ENCODE data around the gene DAAM1. TPM values are rescaled to one million over a fixed set of nuclear protein-coding genes. Genes with fewer than 3 reads are reported as not detected.

Gene DAAM1
- total RNA-seq, 1 experiment from 2014 or later: 0.27 TPM

DNA sequence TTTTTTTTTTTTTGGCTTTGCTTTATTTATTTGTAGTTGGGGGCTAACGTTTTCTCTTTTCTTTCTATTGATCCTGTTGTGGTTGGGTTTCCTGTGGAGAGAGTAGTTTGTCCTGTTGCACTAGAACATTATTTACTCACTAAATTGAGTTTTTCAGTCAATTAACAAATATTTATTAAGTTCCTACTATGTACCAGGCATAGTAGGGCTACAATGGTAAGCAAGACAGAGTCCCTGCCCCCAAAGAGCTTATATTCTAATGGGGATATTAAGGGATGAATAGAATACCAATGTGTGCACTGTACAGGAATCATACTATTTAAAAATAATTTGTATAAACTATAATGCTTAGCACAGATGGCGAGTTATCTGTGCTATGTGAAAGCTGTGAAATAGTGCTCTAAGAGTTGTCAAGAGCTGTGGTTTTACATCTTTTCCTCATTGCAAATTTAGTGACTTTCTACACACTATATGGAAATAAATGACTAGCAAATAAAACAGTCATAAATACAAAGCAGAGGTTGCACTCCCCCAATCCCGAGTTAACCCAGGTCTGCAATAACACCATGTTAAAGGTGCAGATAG lies 181.8 kb downstream of the DAAM1 start:
- in situ Hi-C loops (cut with HindIII; ENCODE audit: low sequenced_read_pairs): no loop called here
- DNase-seq (ENCODE audit: low spot score): no peak

DNA sequence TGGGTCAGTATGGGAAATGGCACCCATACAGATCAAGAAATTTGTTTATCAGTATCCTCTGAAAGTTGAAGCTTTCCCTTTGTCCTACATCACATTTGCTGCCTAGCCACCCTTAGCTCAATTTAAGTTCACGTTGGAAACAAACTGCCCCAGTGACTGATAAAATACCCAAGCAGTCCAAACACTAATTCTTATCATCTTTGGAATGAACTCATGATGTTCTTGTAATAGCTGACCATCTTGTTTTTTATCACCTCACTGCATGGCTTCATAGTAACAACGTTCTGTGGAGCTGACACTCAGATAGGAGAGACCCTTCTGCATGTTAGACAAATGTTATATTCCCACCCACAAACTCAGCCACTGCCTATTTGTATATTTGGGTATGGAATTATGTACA lies 183.3 kb downstream of the DAAM1 start:
- in situ Hi-C loops (cut with HindIII; ENCODE audit: low sequenced_read_pairs): no loop called here
- DNase-seq (ENCODE audit: low spot score): no peak

DNA sequence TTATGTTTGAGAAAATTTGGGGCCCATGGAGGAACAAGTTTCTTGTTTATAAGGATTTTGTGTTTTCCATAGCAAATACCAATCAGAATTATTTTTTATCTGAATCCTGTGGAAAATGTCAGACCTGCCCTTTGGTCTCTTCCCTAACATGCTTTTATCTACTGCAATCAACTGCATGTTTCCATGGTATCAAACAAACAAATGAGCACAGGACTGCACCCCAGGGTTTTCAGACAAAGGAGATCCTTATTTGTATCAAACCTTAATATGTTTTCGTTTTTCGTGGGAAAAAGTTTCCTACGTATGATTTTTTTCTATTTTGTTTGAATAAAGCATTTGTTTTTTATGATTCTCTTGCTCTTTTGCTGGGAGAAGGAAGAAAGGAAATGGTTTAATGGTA lies 185.6 kb downstream of the DAAM1 start:
- in situ Hi-C loops (cut with HindIII; ENCODE audit: low sequenced_read_pairs): no loop called here
- no peak for DNase-seq (ENCODE audit: low spot score)

DNA sequence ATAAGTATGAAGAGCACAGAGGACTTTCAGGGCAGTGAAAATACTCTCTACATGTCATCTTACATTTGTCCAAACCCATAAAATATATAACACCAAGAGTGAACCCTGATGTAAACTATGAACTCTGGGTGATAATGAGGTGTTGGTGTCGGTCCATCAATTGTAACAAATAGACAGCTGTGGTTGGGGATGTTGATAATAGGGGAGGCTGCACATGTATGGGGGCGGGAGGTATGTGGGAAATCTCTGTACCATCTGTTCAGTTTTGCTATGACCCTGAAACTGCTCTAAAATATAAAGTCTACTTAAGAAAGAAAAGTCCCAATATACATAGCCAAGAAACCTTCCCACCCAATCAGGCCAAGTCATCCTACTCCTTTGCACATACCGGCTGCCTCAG lies 188.2 kb downstream of the DAAM1 start:
- in situ Hi-C loops (cut with HindIII; ENCODE audit: low sequenced_read_pairs): no loop called here

DNA sequence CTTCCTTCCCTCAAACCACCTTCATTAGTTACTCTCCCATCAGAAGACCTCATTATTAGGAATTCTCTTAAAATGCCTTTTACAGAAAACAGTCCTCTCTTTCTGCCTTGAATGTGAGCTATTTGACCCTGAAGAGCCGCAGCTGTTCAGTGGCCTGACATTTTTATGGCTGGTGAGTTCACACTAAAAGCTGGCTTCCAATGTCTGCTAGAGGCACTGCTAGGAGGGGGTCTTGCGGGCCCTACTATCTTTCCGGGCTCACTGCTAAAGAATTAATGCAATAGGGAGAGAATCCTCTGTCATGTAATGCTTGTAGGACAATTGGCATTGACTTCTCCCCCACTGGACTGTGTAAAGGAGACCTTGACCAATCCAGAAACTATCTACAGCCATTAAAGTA lies 189.0 kb downstream of the DAAM1 start:
- in situ Hi-C loops (cut with HindIII; ENCODE audit: low sequenced_read_pairs): no loop called here

More for the DNA sequence above, 188.2 kb downstream of the DAAM1 start:
- DNase-seq (ENCODE audit: low spot score): no peak

DNA sequence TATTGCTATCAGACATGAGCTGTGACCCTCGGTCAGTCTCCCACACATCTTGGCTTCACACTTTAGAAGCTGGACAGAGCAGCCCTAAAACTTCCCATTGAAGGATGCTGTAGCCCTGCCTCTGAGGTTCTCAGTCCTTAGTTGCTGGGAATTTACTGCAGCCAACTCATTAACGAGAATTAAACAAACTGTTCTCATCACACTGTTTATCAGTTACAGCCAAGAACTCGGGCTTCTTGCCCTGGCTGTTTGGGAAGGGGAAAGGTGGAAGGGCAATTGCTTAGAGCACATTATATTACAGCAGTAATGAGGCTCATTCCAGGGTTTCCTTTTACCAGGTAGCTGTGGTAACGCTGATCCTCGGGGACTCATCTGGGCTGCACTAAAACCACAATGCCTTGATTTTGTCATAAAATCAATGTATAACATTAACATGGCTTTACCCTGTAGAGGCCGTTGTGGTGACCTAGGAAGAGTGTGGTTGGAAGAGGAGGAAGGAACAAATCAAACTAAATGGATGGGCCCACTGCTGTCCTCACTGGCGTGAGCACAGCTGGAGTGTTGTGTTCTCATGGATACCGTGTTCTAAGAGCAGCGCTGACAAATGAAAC lies 189.6 kb downstream of the DAAM1 start:
- DNase-seq (ENCODE audit: low spot score): no peak
- in situ Hi-C loops (cut with HindIII; ENCODE audit: low sequenced_read_pairs): no loop called here

More for the DNA sequence above, 189.0 kb downstream of the DAAM1 start:
- no peak for DNase-seq (ENCODE audit: low spot score)

DNA sequence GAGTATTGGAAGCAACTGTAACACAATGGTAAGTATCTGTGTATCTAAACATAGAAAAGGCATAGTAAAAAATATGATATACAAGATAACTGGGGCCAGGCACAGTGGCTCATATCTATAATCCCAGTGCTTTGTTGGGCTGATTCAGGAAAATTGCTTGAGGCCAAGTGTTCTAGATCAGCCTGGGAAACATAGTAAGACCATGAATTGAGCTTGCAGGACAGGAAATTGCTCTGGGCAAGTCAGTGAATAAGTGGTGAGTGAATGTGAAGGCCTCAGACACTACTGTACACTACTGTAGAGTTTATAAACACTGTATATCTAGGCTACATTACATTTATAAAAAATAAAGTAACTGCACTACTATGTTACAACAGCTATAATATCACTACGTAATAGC lies 201.5 kb downstream of the DAAM1 start:
- no peak for DNase-seq (ENCODE audit: low spot score)
- in situ Hi-C loops (cut with HindIII; ENCODE audit: low sequenced_read_pairs): no loop called here

DNA sequence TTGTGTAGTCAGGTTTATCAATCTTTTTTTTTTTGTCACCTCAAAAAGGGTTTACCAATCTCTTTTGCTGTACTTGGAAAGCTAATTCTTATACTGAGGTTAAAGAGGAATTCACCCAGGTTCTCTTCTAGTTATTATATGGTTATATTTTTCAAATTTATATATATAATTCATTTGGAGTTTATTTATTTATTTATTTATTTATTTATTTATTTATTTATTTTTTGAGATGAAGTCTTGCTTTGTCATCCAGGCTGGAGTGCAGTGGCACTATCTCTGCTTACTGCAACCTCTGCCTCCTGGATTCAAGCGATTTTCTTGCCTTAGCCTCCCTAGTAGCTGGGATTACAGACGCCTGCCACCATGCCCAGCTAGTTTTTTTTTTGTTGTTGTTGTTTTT lies 202.9 kb downstream of the DAAM1 start:
- in situ Hi-C loops (cut with HindIII; ENCODE audit: low sequenced_read_pairs): no loop called here
- no peak for DNase-seq (ENCODE audit: low spot score)

DNA sequence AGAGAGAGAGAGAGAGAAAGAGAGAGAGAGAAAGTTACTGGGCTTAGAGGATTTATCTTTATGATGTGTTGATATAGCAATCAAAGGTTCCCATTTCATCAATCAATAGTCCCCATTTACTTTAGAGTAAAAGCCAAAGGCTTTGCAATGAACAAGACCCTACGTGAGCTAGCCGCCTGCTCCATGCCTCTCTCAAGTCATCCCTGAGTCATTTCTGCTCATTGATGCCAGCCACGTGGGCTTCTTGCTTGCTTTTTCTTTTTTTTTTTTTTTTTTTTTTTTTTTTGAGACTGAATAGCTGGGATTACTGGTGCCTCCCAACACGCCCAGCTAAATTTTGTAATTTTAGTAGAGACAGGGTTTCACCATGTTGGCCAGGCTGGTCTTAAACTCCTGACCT lies 205.8 kb downstream of the DAAM1 start:
- in situ Hi-C loops (cut with HindIII; ENCODE audit: low sequenced_read_pairs): no loop called here
- DNase-seq (ENCODE audit: low spot score): no peak

DNA sequence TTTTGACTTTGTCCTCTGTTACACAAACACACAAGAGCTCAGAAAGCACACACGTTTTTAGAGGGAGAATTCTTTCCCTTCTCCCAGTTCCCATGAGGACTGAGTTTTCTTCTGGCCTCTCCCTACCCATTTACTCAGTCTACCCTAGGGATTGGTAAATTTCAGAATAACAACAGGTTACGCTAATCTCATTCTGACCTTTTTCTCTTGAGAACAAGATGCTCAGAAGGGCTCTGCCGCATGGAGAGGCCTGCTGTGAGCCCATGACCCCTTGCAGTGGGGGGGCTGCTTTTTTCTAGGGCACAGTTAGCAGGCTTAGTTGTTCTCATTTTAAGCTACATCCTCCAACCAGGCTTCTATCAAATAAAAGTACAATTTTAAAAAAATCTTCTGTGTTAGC lies 207.2 kb downstream of the DAAM1 start:
- in situ Hi-C loops (cut with HindIII; ENCODE audit: low sequenced_read_pairs): no loop called here

DNA sequence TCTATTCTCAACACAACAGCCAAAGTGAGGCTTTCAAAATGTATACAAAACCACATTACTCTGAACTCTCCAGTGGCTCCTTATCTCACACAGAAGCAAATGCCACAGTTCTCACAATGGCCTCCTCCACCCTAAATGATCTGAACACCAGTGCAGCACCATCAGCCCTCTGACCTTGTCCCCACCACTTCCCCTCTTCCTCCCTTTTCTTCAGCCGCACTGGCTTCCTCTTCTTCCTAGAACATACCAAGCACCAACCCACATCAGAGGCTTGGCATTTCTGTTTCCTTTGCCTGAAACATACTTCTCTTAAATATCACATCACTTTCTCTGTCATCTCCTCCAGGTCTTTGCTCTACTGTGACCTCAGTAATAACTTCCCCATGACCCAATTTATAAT lies 210.4 kb downstream of the DAAM1 start:
- DNase-seq (ENCODE audit: low spot score): no peak
- in situ Hi-C loops (cut with HindIII; ENCODE audit: low sequenced_read_pairs): no loop called here

More for the DNA sequence above, 207.2 kb downstream of the DAAM1 start:
- no peak for DNase-seq (ENCODE audit: low spot score)

DNA sequence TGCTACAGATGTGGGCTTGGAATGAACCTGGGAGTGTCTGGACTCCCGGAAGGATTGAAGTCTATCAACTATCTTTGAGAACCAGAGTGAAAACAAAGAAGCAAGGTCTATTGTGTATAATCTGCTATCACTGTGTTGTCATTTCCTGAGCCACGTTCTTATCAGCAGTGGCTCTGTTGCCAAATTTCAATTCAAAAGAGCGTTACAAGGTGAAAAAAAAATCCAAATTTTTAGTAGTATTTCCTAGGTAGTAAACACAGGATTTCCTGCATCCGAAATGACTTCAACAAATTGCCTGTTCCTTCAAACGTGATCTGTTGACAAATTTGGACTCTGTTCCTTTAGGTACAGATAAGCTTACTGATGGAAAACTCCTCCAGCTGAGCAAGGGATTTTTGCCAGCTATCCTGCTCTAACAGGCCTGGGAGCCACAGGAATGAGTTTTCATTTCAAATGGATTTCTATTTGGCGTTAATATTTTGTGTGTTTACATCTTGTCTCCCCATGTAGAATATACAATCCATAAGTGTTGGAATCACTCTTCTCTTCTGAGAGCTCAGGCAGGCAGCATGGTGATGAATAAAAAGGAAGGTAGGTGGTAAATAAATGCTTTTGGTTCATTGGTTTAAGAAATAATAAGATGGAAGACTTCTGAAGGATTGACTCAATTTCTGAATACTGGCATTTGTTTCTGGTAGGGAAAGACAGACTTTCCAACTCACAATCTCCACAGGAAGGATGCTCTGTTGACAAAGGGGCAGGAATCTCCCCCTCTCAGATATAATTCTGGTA lies 218.2 kb downstream of the DAAM1 start:
- in situ Hi-C loops (cut with HindIII; ENCODE audit: low sequenced_read_pairs): no loop called here
- DNase-seq (ENCODE audit: low spot score): peak; percentile 45

DNA sequence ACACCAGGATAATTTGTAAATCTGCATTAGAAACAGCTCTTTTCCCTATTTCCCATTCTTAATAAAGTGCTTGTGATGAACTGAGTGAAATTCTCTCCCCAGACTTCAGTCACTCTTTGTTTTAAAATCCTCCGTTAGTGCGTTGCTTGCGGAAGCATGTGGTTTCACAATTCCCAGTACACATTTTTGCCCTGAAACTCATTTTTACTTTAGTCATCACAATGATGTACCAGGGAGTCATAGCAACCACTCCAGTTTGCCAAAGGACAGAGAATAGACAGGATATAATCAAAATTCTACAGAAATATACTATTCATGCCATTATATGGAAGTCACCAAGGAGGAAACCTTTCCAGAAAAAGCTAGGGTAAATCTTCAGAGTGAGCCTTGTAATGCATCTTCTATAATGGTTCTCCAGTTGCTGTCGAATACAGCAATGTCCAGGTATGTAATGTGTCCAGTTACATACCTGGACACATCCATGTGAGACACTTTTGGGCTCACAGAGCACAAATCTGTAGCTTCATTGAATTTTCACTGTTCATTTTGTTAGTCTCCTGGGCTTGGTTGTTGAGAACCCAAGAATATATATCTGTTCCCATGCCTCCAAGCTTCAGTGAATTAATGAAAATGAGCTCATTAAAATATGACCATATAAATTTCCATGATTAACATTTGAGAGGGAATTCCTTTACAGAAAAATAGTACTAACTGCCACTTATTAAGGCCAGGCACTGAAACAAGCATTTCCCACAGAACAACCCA lies 219.0 kb downstream of the DAAM1 start:
- no peak for DNase-seq (ENCODE audit: low spot score)
- in situ Hi-C loops (cut with HindIII; ENCODE audit: low sequenced_read_pairs): no loop called here

DNA sequence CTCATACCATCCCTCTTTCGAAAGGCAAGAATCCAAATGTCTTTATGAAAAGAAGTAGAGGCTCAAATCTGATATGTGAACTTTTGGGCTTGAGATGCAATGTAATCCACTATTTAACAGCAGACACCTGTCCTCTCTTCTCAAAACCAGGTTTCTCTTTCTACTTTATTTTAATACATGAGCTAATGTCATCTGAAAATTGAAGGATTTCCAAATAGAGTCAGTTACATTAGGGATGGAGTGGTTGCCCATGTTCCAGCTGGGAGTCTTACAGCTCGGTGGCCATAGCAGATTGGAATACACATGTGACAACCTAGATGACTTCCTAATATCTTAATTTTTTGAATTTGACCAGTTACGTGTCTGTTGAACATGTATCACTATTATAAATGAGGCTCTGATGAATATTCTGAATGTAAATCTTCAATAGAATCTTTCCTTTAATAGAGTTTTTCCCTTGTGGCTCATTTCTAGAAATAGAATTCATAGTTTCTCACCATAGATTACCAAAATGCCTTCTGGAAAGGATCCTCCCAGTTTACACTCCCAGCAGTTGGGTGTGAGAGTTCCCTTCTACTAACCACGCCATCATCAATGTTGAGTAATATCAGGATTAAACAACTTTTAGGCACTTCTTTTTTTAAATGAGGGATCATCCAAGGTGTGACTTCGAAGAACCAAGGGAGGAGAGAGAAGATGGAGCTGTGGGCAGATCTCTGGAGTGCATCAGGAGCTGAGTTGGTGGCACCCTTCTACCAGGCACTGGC lies 227.6 kb downstream of the DAAM1 start:
- DNase-seq (ENCODE audit: low spot score): no peak
- in situ Hi-C loops (cut with HindIII; ENCODE audit: low sequenced_read_pairs): no loop called here

DNA sequence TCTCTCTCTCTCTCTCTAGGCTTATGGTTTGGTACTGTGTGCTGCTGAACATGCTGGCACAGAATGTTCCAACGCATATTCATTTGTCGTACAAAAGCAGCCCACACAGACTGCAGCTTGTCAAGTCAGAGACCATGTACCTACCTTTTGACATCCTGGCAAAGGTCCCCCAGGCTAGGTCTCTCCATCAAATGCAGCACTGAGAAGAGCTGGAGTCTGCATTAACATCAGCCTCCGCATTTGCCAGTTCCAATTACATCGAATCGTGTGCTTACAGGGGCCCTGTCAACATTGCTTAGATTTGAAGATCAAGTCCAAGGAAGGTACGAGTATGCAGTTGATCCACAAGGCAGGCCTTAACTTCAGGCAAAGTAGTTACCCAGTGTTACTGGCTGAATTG lies 228.8 kb downstream of the DAAM1 start:
- in situ Hi-C loops (cut with HindIII; ENCODE audit: low sequenced_read_pairs): no loop called here

DNA sequence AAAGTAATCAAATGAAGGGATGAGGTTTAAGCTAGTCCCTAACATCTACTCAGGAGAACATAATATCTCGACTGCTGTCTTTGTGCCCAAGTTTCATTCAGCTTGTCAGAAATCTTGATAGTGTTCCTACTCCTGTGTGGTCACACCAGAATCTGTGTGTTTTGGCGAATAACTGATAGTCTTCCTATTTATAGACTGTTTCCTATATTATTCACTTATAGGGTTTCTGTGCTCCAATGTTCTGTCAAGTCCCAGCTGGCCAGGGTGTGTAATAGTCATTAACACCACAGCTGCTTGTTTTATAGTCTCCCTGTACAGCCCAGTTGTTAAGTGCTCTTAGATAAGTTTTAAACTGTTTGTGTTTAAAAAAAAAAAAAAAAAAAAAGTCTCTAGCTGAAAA lies 230.8 kb downstream of the DAAM1 start:
- in situ Hi-C loops (cut with HindIII; ENCODE audit: low sequenced_read_pairs): no loop called here
- DNase-seq (ENCODE audit: low spot score): no peak

More for the DNA sequence above, 228.8 kb downstream of the DAAM1 start:
- DNase-seq (ENCODE audit: low spot score): no peak
